Ectodermal cell (in vitro differentiated cells): Measurements from ENCODE around the gene PPT2.

Experiments
- H3K27ac ChIP-seq: 2 replicates; pipeline ENCODE4 v1.7.0; 2013; ENCODE audit warnings: mild to moderate bottlenecking, low read depth, low read length; ENCODE audit not compliant: insufficient read depth, poor library complexity, severe bottlenecking
- H3K27me3 ChIP-seq: 2 replicates; pipeline ENCODE4 v1.7.0; 2013; ENCODE audit warnings: mild to moderate bottlenecking, low read length; ENCODE audit not compliant: insufficient read depth, control insufficient read depth, poor library complexity, severe bottlenecking
- H3K36me3 ChIP-seq: one replicate; pipeline ENCODE4 v1.7.0; 2013; ENCODE audit warnings: low read length; ENCODE audit not compliant: control insufficient read depth, insufficient read depth
- H3K4me1 ChIP-seq: one replicate; pipeline ENCODE4 v1.7.0; 2013; ENCODE audit warnings: low read length; ENCODE audit not compliant: control insufficient read depth, insufficient read depth
- H3K4me3 ChIP-seq: 2 replicates; pipeline ENCODE4 v1.7.0; 2013; ENCODE audit warnings: low read depth, low read length, control low read depth; ENCODE audit not compliant: insufficient read depth
- H3K9me3 ChIP-seq: 2 replicates; pipeline ENCODE4 v1.7.0; 2013; ENCODE audit warnings: mild to moderate bottlenecking, low read length, moderate library complexity; ENCODE audit not compliant: control insufficient read depth
- WGBS, 2 experiments: methylation state at CpG; one replicate each; pipeline ENCODE4 v1.1.7; 2013; ENCODE audit warnings: missing lambda C conversion rate in 2 of 2; 5-methylcytosine and 5-hydroxymethylcytosine counted together

PPT2 gene

DNA sequence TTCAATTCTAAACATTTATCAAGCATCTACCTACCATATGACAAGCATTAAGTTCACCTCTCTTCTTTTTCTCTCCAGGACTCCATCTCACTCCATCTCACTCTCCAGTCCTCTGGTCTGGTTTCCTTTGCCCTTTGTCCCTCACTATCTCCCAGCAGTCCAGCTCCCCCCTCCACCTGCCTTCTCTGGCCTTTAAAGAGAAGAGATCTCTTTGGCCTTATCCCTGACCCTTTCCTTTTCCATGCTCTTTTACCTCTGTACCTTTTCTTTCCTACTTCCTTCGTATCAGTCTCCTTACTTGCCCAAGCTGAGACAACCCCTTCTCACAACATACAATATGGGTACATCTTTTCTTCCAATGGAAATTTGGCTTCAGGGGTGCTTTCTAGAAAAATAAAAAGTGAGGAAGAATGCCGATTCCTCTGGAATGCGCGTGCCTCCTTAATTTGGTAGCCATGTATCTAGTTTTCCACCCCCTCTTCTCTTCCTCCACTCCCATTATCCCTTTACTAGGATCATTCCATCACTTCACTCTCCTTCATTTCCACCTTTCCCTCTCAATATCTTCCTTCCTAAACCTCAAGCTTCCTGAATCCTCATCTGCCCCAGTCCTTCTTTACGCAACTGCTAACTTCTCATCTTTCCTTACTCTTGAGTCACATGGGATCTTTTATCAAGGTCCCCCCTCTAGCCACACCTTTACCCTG is 22.7 kb downstream of the PPT2 start:
- WGBS, 2 experiments, result 20 to 25% methylated on average over 5 of the region's 5 CpGs
- H3K36me3 ChIP-seq, result peaks cover under 1% of the 10 kb centered on the region
- no peaks in the 10 kb centered on the region for H3K27me3 ChIP-seq
- peak overlapping the region; percentile 99 for H3K27ac ChIP-seq
- peaks cover 25% of the 10 kb centered on the region for H3K4me1 ChIP-seq
- H3K9me3 ChIP-seq, result no peaks in the 10 kb centered on the region
- H3K4me3 ChIP-seq, result peak overlapping the region; percentile 98

DNA sequence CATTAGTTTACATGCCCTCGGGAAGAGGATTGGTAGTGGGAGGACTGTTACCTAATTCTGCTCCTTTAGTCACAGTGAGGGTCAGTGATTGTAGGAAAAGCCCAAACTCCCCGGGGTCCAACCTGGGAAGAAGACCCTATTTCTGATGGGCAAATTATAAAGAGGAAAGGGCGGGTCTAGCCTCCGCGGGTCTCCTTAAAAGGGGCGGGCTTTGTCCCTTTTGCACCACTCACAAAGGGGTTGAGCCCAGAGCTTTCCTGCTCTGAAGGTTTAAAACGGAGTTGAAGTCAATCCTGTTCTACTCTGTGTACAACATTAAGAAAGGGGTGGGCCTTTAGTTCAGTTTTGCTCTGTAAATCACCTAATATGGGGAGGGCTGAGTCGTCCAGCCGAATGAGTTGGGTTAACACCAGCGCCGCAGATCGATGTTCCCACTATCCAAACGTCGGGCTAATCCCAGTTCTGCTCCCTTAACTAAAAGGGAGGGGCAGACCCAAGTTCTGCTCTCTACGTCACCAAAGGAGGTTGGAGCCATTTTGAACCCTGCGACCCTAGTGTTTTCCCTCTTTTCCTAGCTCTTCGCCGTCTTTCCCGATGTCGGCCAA is 23.3 kb downstream of the PPT2 start:
- H3K27me3 ChIP-seq, result no peaks in the 10 kb centered on the region
- peaks cover 25% of the 10 kb centered on the region for H3K4me1 ChIP-seq
- 0 to 1% methylated on average over 20 of the region's 20 CpGs for WGBS, 2 experiments
- no peaks in the 10 kb centered on the region for H3K9me3 ChIP-seq
- peaks cover 4% of the 10 kb centered on the region for H3K36me3 ChIP-seq
- peak overlapping the region; percentile 99 for H3K27ac ChIP-seq
- peak overlapping the region; percentile 98 for H3K4me3 ChIP-seq

DNA sequence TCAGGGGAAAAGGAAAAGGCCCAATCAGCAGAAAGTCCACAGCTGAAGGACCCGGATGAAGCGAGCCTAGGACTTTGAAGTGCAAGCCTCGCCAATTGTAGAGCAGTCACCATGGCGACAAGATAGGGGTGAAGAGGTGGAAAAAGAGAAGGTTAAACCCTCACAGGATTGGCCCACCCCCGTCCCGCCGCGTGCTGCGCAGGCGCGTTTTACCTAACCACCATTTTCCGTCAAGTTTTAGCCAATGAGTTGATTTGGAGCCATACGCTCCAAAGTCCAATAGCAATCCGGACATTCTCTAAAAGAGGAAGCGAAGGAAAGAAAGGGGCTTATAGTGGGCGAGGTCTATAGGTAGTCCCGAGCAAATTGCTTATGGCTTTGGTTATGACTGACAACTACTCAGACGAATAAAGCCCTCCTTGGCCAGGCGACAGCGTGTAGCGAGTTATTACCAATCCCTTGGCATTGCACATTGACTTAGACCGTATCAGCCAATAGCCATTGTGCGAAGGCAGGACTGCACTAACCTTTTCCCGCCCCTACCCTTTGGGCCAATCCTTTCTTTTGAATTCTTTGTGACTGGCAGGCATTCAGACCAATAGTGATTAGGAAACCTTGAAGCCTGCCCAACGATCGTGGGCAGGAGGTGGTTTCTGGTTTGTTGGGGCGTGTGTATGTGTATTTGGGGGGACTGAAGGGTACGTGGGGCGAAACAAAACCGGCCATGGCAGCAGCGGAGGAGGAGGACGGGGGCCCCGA is 24.0 kb downstream of the PPT2 start, which contains the start of gene RNF5:
Gene RNF5, plus strand, starts transcription at position 618 of the 759 bp plus-strand sequence. Its CDS starts 107 bp downstream, at position 725.
- Histone ChIP-seq H3K27me3 (no peaks in the 10 kb centered on the region), H3K36me3 (peaks cover 8% of the 10 kb centered on the region), H3K27ac (peak within 1 kb of the TSS; percentile 99), H3K4me1 (peaks cover 23% of the 10 kb centered on the region), H3K4me3 (peak within 1 kb of the TSS; percentile 98), H3K9me3 (no peaks in the 10 kb centered on the region)
- WGBS, 2 experiments, result 0% methylated on average over 33 of the region's 33 CpGs

DNA sequence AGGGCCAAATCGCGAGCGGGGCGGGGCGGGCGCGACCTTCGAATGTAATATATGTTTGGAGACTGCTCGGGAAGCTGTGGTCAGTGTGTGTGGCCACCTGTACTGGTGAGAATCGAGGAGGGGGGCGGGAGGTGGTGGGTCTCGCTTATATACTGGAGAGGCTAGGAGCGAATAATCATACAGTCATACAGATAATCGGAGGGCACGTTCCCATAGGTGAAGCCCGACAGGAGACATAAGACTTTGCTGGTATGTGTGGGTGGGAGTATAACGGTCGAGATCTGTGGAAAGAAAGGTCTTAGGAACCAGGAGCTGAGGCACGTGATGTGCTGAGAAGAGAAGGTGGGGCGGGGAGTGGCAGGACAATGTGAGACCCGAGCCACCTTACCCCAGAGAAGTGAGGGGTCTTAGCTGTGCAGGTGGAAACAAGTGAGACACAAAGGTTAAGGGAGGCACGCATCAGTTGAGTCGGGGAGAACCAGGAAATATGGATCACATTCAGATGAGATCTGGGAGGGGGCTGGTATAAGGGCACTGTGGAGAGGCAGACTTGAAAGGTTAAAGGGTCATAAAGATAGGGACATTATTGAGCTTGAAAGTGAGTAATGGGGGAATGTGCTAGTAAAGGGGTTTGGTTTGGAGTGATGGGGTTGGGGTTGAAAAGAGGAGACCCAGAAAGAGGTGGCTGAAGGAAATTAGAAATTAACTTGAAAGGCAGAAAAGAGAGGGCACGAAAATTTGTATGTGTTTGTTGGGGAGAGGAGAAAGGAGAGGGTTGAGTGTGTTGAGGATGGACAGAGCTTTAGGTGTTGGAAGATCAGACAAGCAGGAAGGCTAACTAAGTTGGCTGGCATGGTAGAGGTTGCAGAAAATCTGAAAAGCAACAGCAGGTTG is 24.9 kb downstream of the PPT2 start:
- Histone ChIP-seq H3K36me3 (peaks cover 13% of the 10 kb centered on the region), H3K4me3 (peak overlapping the region; percentile 98), H3K4me1 (peaks cover 19% of the 10 kb centered on the region), H3K27ac (peak overlapping the region; percentile 99), H3K9me3 (no peaks in the 10 kb centered on the region), H3K27me3 (no peaks in the 10 kb centered on the region)
- WGBS, 2 experiments, result 5 to 6% methylated on average over 23 to 24 of the region's 24 CpGs

DNA sequence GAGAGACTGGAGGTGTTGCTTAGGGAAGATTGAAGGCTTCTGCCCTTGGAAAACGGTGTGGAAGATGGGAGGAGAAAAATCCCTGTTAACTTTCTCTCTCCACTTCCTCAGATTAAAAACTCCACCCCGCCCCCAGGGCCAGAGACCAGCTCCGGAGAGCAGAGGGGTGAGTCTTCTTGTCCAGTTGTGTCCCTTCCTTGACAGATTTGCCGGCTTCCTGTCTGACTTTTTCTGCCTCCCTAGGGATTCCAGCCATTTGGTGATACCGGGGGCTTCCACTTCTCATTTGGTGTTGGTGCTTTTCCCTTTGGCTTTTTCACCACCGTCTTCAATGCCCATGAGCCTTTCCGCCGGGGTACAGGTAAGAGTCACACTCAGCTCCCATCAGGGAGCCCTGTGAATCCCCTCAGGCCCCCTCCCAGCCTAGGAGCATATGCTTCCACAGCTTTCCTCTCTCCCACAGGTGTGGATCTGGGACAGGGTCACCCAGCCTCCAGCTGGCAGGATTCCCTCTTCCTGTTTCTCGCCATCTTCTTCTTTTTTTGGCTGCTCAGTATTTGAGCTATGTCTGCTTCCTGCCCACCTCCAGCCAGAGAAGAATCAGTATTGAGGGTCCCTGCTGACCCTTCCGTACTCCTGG is 25.9 kb downstream of the PPT2 start:
- Histone ChIP-seq H3K27ac (no peak overlapping the region), H3K4me3 (peak overlapping the region; percentile 98), H3K4me1 (peaks cover 14% of the 10 kb centered on the region), H3K36me3 (peaks cover 15% of the 10 kb centered on the region), H3K9me3 (no peaks in the 10 kb centered on the region), H3K27me3 (no peaks in the 10 kb centered on the region)
- WGBS, 2 experiments, result 96 to 97% methylated on average over 9 to 10 of the region's 10 CpGs

DNA sequence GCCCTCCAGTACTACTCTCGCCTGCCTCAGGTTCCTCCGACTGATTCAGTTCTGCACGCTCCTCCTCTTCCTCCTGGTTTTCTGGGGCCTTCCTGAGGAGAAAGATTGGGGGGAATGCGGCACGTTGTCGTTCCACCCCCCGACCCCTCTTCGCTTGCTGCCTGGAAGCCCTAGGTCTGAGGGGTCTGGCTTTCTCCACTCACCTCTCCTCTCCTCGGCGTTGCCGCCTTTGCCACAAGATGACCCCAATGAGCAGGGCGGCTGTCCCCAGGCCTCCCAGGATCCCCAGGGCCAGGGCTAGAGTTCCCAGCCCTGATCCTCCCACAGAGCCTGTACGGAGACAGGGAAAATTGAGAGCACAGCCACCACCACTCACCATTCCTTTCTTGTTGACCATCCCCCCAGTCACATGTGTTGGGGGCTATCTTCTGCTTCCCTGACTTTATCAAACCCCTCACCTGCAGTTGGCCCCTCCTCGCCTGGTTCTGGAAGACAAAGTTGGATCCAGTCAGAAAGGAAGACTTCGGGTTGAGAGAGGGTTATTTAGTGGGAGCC is 27.3 kb downstream of the PPT2 start:
- Histone ChIP-seq H3K27me3 (no peaks in the 10 kb centered on the region), H3K4me3 (no peak overlapping the region), H3K4me1 (peaks cover 10% of the 10 kb centered on the region), H3K36me3 (peaks cover 15% of the 10 kb centered on the region), H3K27ac (no peak overlapping the region), H3K9me3 (no peaks in the 10 kb centered on the region)
- 91 to 92% methylated on average over 15 of the region's 15 CpGs for WGBS, 2 experiments

DNA sequence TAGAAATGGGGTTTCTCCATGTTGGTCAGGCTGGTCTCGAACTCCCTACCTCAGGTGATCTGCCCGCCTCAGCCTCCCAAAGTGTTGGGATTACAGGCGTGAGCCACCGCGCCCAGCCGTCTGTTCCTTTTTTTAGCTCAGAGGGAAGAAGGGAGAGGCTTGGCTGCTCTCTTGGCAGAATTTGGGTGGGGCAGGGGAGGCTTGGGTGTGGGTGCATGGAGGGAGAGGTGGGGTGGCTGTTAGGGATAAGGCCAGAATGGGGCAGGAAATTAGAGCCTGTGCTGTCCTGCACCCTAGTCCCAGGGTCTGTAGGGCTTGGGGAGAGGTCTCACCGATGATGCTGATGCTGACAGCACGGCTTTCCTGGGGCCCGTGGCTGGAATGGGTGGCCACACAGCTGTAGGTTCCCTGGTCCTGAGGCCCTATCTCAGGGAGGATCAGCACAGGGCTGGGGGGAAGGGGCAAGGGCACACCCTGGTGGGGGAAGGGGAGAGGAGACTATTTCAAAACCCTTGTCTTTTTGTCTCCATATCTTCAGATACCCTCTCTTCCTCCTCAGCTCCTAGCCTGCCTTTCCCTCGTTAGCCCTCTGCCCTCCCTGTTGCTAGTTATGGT is 28.1 kb downstream of the PPT2 start:
- 94 to 95% methylated on average over 10 of the region's 10 CpGs for WGBS, 2 experiments
- H3K27ac ChIP-seq, result no peak overlapping the region
- peaks cover 10% of the 10 kb centered on the region for H3K4me1 ChIP-seq
- no peaks in the 10 kb centered on the region for H3K27me3 ChIP-seq
- no peaks in the 10 kb centered on the region for H3K9me3 ChIP-seq
- H3K4me3 ChIP-seq, result no peak overlapping the region
- H3K36me3 ChIP-seq, result peaks cover 20% of the 10 kb centered on the region

DNA sequence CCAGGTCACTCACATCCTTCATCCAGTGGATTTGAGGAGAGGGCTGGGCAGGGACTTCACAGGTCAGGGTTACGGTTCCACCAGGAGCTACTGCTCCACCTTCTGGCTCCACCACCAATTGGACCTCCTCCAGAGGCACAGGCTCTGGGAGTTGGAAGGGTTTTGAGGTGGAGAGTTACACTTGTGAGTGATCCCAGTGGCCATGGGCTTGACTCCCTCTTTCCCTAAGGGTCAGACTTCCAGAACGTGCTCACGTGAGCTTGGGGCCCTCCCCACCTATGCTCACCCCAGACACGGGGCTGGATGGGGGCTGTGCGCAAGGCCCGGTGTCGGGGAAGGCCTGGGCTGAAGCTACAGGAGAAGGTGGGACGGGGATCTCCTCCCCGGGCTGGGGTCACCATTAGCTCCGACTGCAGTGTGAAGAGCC is 28.6 kb downstream of the PPT2 start:
- no peak overlapping the region for H3K4me3 ChIP-seq
- H3K27ac ChIP-seq, result no peak overlapping the region
- 95 to 96% methylated on average over 10 of the region's 10 CpGs for whole genome bisulfite sequencing, 2 experiments
- H3K4me1 ChIP-seq, result peaks cover 10% of the 10 kb centered on the region
- H3K36me3 ChIP-seq, result peaks cover 25% of the 10 kb centered on the region
- no peaks in the 10 kb centered on the region for H3K9me3 ChIP-seq
- H3K27me3 ChIP-seq, result no peaks in the 10 kb centered on the region

DNA sequence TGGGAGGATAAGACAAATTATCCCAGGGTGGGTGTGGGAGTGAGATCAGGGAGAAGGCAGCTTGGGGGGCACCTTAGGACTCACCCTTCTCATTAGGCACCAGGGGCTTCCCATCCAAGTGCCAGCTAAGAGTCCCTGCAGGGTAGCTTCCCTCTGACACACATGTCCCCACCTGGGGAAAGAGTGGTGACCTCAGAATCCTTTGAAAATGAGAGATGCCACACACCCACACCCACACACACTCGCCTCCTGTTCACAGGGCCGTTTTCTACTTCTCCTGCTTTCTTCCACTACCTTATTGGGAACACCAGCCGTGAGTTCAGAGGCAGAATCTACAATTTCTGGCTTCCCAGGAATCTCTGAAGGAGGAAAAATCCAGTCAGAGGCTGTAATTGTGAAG is 29.1 kb downstream of the PPT2 start:
- no peaks in the 10 kb centered on the region for H3K27me3 ChIP-seq
- no peak overlapping the region for H3K4me3 ChIP-seq
- peaks cover 27% of the 10 kb centered on the region for H3K36me3 ChIP-seq
- 90 to 96% methylated on average over 3 of the region's 3 CpGs for WGBS, 2 experiments
- peaks cover 10% of the 10 kb centered on the region for H3K4me1 ChIP-seq
- H3K9me3 ChIP-seq, result no peaks in the 10 kb centered on the region
- H3K27ac ChIP-seq, result no peak overlapping the region
